Stimulated activated CD8-positive, alpha-beta memory T cell treated with anti-CD3 and anti-CD28 coated beads, Interleukin-7, amount 100 ng/mL, for 24 hours (primary cell): ENCODE measurements around the gene CEP76.
"Not testable (repeated sequence)": the region's sequence is repeated elsewhere in the genome, so short reads cannot be mapped to it uniquely, and the experiment has no call there.

ENCODE experiments used
- DNase-seq: peaks from one replicate; pipeline ENCODE4 v3.0.0-alpha.2; 2020; ENCODE audit warnings: low read depth

The CEP76 gene

DNA sequence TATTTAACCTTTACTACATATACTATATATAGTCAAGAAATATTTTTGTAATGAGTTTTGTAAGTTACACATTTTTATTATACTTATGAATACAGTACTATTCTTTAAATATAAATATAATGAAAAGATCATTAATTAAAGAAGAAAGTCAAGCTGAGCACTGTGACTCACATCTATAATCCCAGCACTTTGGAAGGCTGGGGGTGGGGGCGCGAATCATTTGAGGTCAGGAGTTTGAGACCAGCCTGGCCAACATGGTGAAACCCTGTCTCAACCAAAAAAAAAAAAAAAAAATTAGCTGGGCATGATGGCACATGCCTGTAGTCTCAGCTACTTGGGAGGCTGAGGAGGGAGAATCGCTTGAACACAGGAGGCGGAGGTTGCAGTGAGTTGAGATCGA, 58.8 kb downstream of the CEP76 start:
- not testable (repeated sequence) for DNase-seq

DNA sequence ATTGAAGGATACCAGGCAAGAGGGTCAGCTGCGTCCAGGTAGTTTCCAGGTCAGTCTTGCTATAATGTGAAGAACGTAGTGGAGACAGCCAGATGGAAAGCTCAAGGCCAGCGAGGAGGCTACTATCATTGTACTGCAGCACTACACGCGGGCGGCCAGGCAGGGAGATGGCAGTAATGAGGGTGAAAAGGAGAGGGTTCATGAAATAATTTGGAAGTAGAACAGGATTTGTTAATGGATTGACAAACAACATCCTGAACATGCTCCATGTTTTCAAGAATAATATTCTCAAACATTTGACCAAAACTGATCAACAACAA, 61.7 kb downstream of the CEP76 start:
- DNase-seq = no peak

DNA sequence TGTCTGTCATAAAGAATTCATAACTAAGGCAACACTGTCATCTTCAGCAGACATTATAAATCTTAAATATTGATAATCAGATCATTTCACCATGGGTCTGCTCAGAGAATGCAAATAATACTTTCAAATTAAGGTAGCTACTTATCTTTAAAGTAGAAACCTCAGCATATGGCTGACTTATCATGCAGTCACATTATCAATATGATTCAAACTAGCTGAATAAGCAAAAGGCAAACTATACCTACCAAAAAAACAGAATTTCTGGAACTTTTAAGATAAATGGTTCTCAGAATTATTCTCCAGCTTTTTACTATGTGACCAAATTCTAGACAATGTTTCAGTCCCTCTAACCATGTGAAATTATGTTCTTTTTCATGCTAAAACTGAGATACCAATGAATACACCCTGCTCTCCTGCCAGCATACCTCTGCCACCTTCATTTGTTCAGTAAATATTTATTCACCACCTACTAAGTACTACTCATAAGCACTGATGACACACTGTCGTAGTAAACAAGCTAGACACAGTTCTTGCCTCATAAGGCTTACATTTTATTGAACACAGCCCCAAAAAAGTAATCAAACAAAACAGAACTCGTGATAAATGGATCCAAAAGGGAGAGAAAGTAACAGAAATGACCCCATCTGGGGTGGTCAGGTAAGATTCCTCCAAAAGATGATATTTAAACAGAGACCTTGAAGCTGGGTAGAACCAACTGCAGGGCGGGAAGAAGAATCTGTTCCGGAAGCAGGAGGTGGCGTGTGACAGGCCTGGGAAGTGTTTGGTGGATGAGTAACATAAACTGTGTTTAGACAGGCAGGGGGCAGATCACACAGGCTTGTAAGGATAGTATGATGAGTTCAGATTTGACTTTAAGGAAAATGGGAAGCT, 62.3 kb downstream of the CEP76 start:
- no peak for DNase-seq

DNA sequence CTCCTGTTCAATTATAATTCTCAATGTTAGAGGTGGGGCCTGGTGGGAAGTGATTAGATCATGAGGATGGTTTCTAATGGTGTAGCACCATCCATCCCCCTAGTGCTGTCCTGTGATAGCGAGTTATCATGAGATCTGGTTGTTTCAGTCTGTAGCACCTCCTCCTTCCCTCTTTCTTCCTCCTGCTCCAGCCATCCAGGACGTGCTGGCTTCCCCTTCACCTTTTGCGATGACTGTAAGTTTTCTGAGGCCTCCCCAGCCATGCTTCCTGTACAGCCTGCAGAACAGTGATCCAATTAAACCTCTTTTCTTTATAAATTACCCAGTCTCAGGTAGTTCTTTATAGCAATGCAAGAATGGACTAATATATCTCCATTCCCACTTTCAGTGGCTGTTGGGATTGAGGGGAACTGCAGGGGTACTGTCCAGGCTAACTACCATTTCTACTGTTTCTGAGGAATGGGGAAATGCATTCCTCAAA, 63.8 kb downstream of the CEP76 start:
- DNase-seq = no peak

DNA sequence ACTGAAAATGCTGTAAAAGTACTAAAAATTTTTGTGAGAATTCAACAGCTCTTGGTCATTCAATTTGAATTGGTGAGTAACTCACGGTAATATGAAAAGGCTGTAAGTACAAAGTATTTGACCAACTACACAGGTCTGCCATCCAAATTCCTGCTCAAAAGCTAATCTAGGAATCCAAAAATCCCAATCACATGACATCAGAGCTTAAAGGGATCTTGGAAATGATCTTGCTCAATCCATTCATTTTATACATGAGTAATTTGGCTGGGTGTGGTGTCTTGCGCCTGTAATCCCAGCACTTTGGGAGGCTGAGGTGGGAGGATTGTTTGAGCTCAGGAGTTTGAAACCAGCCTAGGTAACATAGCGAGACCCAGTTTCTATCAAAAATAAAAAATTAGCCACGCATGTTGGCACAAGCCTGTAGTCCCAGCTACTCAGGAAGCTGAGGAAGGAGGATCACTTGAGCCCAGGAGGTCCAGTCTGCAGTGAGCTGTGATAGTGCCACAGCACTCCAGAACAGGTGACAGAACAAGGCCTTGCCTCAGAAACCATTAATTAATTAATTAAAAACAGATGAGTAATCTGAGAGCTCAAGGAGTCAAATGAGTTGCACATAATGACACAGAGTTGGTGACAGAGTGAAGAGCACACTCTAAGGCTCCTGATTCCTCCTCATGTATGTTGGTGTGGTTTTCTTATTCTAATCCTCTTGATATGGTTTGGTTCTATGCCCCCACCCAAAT, 64.5 kb downstream of the CEP76 start:
- DNase-seq = no peak

DNA sequence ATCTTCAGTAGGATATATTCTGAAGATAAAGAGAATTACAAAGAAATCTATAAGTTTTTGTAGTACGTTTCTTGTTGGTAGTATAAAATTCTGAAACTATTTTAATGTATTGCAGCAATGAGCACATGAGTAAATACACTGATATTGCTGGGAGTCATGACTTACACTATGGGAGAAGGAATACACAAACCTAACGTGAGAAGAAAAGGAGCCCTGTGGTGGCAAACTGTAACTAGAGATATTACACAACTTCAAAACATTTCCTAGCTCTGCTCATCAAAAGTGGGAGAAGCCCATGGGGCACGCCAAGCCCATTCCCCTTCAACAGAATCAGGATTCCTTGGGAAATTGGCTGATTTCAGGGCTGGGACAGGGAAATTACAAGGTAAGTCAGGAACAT, 65.1 kb downstream of the CEP76 start:
- DNase-seq = no peak

DNA sequence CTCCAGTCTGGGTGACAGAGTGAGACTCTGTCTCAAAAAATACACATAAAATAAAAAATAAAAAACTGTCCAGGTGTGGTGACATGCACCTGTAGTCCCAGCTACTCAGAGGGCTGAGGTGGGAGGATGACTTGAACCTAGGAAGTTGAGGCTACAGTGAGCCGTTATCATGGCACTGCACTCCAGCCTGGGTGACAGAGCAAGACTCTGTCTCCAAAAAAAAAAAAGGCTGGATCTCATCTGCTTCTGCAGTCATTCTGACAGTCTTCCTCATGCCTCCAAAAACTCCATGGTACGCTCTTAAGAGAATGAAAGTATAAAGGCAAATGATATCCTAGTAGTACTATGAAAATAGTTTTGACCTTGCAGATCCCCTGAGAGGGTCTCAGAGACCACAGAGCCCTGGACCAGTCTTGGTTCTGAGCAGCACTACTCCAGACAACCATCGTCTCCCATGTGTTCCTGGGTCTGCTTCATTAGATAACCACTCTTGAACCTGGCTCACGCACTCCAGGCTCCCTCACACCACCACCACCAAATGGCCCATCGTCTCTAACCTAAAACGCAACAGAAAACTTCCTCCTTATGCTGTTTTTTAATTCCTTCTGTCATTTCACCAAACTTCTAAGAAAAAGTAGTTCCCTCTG, 70.6 kb downstream of the CEP76 start:
- DNase-seq = no peak

DNA sequence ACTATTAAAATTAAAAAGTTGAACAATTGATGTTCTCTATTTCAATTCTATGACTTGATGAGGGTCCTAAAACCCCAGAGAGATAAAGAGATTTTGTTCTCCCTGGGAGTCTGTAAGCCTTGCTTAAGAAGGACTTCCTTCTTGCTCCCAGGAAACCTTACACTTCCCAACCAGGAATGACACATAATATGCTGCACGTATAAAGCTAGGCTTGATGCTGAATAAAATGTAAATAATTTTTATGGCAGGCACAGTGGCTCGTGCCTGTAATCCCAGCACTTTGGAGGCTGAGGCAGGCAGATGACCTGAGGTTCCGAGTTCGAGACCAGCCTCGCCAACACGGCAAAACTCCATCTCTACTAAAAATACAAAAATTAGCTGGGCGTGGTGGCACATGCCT, 72.4 kb downstream of the CEP76 start:
- DNase-seq = no peak

DNA sequence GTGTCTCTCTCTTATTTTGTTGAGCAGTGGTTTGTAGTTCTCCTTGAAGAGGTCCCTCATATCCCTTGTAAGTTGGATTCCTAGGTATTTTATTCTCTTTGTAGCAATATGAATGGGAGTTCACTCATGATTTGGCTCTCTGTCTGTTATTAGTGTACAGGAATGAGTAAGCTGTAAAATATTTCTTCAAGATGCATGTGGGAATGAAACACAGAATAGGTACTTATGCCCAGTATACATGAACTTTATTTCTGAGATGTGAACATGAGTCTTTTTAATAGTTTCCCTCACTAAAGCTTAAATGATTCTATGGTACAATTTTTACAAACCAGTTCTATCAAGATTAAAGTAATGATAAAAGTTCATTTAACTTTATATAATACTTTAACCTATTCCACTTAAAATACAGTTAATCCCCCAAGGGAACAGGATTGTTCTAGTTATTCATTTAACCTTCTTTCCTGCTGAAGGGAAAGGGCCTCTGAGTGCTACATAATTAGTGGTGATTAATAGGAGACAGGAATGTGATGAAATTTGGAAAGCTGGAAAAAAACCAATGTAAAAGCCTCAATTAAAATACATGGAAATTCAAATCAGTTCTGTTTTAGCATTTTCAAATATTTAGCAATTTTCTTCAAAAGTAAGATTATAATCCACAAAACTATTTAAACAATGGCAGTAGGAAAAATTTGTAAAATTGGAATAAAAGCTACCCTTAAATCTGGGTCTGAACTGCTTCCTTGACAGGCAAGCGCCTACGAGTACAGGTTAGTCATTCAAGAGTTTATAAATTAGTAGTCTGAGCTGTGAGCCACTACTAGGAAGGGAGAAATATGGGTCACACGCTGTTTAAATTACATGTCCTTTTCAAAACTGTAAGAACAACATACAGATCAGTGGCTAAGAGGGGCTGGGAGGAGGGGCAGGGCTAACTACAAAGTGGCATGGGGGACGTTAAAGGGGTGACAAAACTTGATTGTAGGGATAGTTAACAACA, 73.5 kb downstream of the CEP76 start:
- DNase-seq = no peak

DNA sequence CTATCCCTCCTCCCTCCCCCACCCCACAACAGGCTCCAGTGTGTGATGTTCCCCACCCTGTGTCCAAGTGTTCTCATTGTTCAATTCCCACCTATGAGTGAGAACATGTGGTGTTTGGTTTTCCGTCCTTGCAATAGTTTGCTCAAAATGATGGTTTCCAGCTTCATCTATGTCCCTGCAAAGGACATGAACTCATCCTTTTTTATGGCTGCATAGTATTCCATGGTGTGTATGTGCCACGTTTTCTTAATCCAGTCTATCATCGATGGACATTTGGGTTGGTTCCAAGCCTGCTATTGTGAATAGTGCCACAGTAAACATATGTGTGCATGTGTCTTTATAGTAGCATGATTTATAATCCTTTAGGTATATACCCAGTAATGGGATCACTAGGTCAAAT, 75.3 kb downstream of the CEP76 start:
- not testable (repeated sequence) for DNase-seq

DNA sequence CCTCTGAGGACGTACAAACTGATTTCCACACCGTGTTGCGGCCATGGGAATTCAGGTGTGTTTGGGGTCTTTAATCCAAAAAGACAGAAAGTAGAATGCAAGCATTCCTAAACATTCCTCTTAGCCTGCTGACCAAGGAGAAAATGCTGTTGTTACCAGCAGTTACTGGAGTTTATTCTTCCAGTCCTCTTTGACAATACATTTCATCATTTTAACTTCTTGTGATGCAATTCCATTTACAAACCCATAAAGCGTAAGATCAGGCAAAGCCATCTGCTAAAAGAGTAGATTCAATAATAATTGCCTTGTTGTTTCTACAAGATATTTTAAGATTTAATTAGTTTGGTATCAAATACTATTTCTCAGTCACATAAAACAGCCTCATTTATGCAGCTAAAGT, 77.3 kb downstream of the CEP76 start:
- DNase-seq = no peak
